Stimulated activated memory B cell treated with anti-CD40 and anti-IgM and Interleukin-4, amounts not matched to agents 10 μg/mL and 1 μg/mL and 100 μg/mL, for 72 hours (primary cell): ENCODE data around the gene XPNPEP1.
"Not testable (repeated sequence)": the region's sequence is repeated elsewhere in the genome, so short reads cannot be mapped to it uniquely, and the experiment has no call there.

Experiments
- ATAC-seq: fragments of 150-1000 bp; cut with Tn5 transposase; 2 replicates; pipeline ENCODE4 v1.10.0; 2021
- H3K27ac Mint-ChIP-seq: one replicate; pipeline ENCODE4 v1.8.0; 2022; ENCODE audit warnings: mild to moderate bottlenecking, mixed read lengths
- H3K27me3 Mint-ChIP-seq: one replicate; pipeline ENCODE4 v1.8.0; 2022; ENCODE audit warnings: mixed read lengths
- H3K36me3 Mint-ChIP-seq: one replicate; pipeline ENCODE4 v1.8.0; 2022; ENCODE audit warnings: mixed read lengths
- H3K4me1 Mint-ChIP-seq: one replicate; pipeline ENCODE4 v1.8.0; 2022; ENCODE audit warnings: mixed read lengths
- H3K4me3 Mint-ChIP-seq: one replicate; pipeline ENCODE4 v1.8.0; 2022; ENCODE audit warnings: mild to moderate bottlenecking, moderate library complexity, mixed read lengths
- H3K9me3 Mint-ChIP-seq: one replicate; pipeline ENCODE4 v1.8.0; 2022; ENCODE audit warnings: mixed read lengths

Gene XPNPEP1

DNA sequence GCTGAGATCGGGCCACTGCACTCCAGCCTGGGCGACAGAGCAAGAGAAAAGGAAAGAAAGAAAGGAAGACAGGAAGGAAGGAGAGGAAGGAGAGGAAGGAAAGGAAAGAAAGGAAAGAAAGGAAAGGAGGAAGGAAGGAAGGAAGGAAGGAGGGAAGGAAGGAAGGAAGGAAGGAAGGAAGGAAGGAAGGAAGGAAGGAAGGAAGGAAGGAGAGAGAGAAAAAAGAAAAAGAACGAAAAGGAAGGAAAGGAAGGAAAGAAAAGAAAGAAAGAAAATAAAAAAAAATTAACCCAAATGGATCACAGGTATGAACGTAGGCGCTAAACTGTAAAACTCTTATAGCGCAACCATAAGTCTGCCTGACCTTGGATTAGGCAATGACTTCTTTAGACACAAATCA lies 4.6 kb downstream of the XPNPEP1 start:
- ATAC-seq, H3K4me3 Mint-ChIP-seq, H3K27me3 Mint-ChIP-seq, H3K27ac Mint-ChIP-seq, H3K9me3 Mint-ChIP-seq: not testable (repeated sequence)
- peaks cover 28% of the 10 kb centered on the region for H3K36me3 Mint-ChIP-seq
- H3K4me1 Mint-ChIP-seq: peaks cover 80% of the 10 kb centered on the region

DNA sequence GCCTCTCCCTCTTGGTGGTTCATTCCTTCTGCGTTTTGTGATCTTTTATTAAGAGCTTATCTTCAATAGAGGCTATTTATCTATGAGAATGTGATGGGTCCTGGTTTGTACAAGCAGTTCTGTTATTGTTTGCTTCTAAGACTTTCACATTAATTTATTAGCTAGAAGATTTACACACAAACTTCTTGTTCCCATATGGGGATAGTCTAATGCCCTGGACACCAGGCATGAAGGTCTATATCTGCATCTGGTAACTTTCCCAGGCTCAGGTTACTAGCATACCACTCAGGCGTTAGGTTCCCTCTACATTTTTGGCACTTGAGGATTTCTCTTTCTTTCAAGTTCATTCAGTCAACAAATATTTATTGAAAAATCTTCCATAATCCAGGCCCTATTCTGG lies 7.7 kb downstream of the XPNPEP1 start:
- ATAC-seq: no peak
- Mint-ChIP-seq H3K4me3 (no peak overlapping the region), H3K4me1 (peaks cover 83% of the 10 kb centered on the region), H3K9me3 (peaks cover 8% of the 10 kb centered on the region), H3K27me3 (no peaks in the 10 kb centered on the region), H3K27ac (peak overlapping the region; percentile 7), H3K36me3 (peaks cover 52% of the 10 kb centered on the region)

DNA sequence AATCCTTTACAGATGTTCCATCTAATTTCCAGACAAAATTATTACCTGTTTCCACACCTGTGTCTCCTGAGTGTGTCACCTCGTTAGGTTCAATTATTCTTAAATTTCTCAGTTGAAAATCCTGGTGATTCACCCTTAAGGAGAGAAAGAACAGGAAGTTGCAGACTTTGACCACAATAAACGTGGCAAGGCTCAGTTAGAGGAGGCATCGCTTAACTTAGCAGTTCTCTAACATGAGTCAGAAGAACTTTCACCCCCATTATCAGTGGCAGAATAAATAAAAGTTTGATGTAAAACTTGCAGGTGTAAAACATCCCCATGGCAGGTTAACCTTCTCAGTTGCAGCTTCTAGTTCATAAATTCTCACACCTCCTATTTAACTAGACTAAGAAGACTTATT lies 8.3 kb downstream of the XPNPEP1 start:
- Mint-ChIP-seq H3K4me1 (peaks cover 81% of the 10 kb centered on the region), H3K27me3 (no peaks in the 10 kb centered on the region), H3K36me3 (peaks cover 55% of the 10 kb centered on the region), H3K9me3 (peaks cover 8% of the 10 kb centered on the region), H3K27ac (peak overlapping the region; percentile 7), H3K4me3 (no peak overlapping the region)
- no peak for ATAC-seq

DNA sequence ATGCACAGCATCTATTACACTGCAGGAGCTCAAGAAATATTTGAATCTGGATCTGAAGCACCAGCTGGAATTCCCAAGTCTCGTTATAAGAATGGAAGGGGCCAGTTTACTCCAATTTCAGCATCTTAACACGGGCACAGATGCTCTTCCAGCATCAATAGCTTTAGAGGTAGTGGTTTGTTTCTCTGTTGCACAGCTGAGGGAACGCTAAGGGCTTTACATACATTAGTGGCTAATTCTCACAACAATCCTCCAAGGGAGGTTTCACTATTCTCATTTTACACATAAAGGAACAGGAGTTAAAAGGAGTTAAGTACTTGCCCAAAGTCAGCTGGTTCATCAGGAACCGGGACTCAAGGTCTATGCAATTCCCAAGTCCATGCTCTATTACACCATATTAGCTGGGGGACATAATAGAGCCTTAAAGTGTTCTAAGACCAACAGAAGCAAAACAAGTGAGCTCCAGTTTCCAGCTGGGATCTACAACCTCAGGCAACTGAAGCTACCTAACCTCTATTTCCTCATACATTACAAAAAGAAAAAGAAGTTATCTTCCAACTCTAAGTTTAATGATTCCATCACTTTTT lies 9.9 kb downstream of the XPNPEP1 start:
- peaks cover 53% of the 10 kb centered on the region for H3K36me3 Mint-ChIP-seq
- H3K27me3 Mint-ChIP-seq: no peaks in the 10 kb centered on the region
- no peak for ATAC-seq
- peaks cover 72% of the 10 kb centered on the region for H3K4me1 Mint-ChIP-seq
- H3K4me3 Mint-ChIP-seq: no peak overlapping the region
- peaks cover 3% of the 10 kb centered on the region for H3K9me3 Mint-ChIP-seq
- H3K27ac Mint-ChIP-seq: no peak overlapping the region

DNA sequence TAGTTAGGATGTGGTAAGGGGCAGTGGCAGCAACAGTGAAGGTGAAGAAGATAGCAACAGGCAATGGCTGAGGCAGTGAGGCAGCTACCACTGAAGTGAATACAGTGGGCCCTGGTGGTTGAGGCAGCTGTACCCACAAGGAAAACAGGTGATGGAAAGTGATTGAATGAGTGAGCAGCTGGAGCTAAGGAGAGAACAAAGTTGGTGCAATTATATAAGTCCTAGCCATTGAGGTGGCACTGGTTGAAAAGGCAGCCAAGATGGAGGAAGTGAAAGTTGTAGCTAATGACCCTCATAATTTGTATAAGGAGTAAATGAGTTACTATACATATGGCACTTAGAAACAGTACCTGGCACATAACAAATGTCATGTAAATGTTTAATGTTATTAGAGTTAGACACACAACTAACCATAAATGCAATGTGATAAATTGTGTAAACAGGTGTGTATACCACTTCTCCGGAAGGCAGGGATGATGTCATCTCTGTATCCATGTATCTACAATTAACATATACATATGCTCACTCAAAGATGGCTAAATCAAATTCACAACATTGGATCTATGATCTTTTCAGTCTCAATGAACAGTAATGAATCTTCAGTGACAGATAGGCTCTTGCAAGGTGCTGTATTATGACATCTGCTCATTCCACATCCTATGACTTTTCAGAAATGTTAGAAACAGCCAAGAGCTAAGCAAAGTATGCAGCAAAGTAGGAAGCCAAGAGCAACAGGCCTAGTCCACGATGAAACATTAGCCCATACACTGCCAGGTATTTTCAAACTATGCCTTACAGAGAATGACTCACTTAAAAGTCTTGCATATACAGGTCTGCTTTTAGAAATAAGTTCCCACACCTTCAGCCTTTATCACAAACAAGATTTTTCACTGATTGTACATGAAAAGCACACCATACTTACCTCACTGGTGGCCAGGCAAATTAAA lies 10.7 kb downstream of the XPNPEP1 start:
- Mint-ChIP-seq H3K27ac (peak overlapping the region; percentile 50), H3K27me3 (no peaks in the 10 kb centered on the region), H3K9me3 (peaks cover 3% of the 10 kb centered on the region), H3K4me3 (peak overlapping the region; percentile 16), H3K4me1 (peaks cover 66% of the 10 kb centered on the region), H3K36me3 (peaks cover 54% of the 10 kb centered on the region)
- peak; percentile 92 for ATAC-seq

DNA sequence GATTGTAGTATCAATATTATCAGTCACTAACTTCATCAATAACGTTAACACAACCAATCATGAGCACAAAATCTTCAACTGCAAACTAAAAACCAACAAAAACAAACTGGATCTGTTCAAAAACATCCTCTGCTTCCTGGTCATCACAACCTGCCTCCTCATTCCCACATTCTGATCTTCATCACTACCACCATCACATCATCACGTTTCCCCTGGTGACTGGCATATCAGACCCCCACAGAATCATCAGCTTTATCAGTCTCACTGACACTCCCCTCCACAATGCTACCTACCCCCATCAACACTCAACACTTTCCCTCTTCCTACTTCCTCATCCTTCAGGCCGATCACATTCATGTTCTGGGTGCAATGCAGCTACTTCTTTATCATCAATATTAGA lies 11.4 kb downstream of the XPNPEP1 start:
- peaks cover 59% of the 10 kb centered on the region for H3K4me1 Mint-ChIP-seq
- H3K27ac Mint-ChIP-seq: peak overlapping the region; percentile 50
- H3K9me3 Mint-ChIP-seq: peaks cover 3% of the 10 kb centered on the region
- ATAC-seq: no peak
- H3K27me3 Mint-ChIP-seq: no peaks in the 10 kb centered on the region
- peaks cover 61% of the 10 kb centered on the region for H3K36me3 Mint-ChIP-seq
- H3K4me3 Mint-ChIP-seq: peak overlapping the region; percentile 16

DNA sequence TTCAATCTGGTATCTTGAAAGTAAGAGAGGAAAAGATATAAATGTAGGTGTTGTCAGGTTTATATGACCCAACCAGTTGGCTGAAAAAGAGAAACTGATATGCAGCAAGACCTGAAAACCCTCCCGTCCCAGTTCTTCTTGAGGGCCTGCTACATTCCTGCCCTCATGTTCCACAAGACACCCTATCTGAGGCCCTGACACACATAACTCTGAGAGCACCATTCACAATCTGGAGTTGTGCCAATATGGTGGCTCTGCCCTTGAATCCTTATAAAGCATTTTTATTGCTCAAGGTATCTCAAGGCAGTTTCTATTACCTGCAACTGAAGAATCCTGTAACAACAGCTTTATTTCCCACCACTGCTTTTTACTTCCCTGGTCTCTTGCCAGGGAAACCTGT lies 17.0 kb downstream of the XPNPEP1 start:
- no peak overlapping the region for H3K4me3 Mint-ChIP-seq
- no peaks in the 10 kb centered on the region for H3K9me3 Mint-ChIP-seq
- no peak overlapping the region for H3K27ac Mint-ChIP-seq
- H3K4me1 Mint-ChIP-seq: peaks cover 33% of the 10 kb centered on the region
- ATAC-seq: no peak
- H3K27me3 Mint-ChIP-seq: no peaks in the 10 kb centered on the region
- H3K36me3 Mint-ChIP-seq: peaks cover 68% of the 10 kb centered on the region

DNA sequence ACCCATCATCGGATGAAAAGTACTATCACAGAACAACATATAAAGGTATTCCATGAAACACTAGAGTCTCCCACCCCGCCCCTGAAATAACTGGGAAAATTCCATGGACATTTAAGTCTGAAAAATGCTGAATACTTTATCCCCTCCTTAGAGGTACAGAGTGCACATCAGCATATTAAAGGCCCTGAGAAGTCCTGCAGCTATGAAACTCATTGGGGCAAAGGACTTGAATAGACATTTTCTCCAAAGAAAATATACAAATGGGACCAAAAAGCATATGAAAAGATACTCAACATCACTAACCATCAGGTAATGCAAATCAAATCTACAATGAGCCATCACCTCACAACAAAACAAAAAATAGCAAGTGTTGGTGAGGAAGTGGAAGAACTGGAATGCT lies 18.9 kb downstream of the XPNPEP1 start:
- Mint-ChIP-seq H3K4me3 (no peak overlapping the region), H3K9me3 (no peaks in the 10 kb centered on the region), H3K4me1 (peaks cover 28% of the 10 kb centered on the region), H3K27ac (no peak overlapping the region), H3K27me3 (no peaks in the 10 kb centered on the region), H3K36me3 (peaks cover 68% of the 10 kb centered on the region)
- no peak for ATAC-seq

DNA sequence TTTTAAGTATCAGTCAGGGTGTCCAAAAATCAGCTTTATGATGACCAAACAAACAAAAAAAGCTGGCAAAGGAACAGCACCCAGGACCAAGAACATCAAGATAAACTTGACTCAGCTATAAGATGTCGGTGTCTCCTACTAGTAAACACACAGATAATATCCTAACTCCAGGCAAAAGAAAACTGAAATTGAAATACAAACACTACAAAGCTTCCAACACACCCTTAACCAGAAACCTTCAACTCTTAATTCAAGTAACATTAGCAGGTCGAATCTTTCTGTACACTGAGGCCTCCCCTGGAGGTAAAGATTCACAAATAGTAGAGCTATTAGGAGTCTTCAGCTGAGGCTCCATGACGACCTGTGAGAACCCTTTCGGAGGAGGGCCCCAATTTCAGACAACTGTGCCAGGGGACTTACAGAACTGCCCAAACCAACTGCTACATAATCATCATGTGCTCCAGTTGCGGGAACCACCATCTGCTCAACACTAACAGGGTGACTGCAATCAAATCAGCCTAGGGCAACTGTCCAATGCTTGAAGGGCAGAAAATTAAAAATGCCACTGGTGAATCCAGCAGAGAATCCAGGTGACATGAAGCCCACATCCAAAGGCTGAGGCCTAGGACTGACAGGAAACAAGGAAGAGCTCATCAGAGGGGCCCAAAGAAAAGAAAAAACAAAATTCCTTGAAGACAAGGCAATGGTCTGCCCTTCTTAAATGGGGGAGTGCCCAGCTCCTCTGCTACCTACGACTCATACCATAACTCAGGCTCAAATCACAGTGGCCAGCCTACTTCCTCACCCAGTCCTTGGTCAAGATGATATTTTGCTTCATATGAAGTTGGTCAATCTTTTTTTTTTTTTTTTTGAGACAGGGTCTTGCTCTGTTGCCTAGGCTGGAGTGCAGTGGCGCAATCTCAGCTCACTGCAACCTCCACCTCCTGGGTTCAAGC lies 20.0 kb downstream of the XPNPEP1 start:
- H3K36me3 Mint-ChIP-seq: peaks cover 80% of the 10 kb centered on the region
- peaks cover 28% of the 10 kb centered on the region for H3K4me1 Mint-ChIP-seq
- H3K27ac Mint-ChIP-seq: no peak overlapping the region
- H3K9me3 Mint-ChIP-seq: no peaks in the 10 kb centered on the region
- H3K27me3 Mint-ChIP-seq: no peaks in the 10 kb centered on the region
- no peak overlapping the region for H3K4me3 Mint-ChIP-seq
- ATAC-seq: no peak

DNA sequence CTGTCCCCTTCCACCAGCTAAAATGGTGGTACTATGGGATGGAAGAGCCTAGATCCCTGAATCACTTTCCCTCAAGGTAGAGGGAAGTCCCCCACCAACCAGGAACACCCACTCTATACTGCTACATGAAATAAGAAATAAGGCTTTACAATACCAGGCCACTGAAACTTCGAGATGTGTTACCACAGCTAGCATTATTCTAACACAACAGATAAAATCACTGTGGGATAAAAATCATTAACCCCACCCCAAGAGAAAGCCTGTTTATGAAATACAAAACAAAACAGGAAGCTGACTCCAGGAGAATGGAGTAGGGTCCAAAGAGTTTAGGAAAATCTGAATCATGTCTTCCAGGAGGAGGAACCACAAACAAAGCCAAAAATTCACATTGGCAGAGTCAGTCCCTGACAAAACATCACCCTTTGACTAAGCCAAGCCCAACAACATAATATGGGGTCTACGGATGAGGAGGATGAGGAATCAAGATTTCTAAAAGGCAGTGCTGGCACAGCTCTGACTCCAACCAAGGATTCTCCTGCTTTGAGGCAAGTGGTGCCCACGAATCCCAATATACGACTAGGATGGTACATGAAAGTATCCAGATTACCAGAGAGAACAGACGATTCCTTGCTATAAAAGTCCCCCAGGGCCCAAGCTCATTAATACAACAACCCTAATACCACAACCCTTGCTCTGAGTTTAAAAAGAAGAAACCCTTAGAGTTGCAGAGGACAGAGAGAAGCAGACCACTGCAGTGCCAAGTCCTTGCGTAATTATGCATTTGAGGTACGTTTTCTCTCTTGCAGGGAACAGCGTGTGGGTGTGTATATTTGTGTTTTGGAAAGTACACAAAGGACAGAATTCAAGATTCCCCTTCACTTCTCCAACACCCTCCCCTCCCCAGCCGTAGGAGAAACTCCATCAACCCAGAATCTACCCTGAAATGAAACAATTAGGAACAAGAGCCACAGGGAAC lies 23.7 kb downstream of the XPNPEP1 start:
- ATAC-seq: no peak
- H3K4me3 Mint-ChIP-seq: no peak overlapping the region
- H3K4me1 Mint-ChIP-seq: peaks cover 49% of the 10 kb centered on the region
- H3K27ac Mint-ChIP-seq: no peak overlapping the region
- H3K27me3 Mint-ChIP-seq: no peaks in the 10 kb centered on the region
- peaks cover 75% of the 10 kb centered on the region for H3K36me3 Mint-ChIP-seq
- no peaks in the 10 kb centered on the region for H3K9me3 Mint-ChIP-seq

DNA sequence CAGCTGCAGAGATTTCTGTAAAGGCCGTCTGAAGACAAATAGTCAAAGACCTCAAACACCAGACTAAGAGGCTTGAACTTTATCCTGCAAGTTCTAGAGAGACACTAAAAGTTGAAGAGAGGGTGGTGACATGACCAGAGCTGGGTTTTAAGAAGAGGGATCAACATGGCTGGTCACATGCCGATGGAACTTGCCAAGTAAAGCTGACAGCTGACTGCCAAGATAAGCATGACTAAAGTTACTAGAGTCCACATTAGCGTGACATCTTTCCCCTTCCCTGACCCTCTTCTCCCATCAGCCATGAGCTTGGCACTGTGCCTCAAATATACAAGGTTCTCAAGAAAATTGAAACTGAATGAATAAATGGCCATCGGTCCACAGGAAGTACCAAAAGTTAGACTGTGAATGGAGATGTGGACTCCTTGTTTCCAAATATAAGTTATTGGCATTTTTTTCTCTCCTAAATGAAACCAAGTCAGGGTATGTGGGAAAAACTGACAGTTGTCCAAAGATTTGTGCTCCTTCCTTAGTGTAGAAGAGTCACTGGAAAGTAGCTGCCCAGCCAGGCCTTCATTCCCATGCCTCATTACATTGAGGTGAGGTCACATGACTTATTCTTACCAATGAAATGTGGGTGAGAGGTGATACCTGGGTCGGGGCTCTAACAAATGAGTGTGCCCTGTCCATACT lies 24.5 kb downstream of the XPNPEP1 start:
- H3K4me3 Mint-ChIP-seq: no peak overlapping the region
- H3K4me1 Mint-ChIP-seq: peaks cover 43% of the 10 kb centered on the region
- H3K27me3 Mint-ChIP-seq: no peaks in the 10 kb centered on the region
- H3K9me3 Mint-ChIP-seq: no peaks in the 10 kb centered on the region
- H3K27ac Mint-ChIP-seq: no peak overlapping the region
- H3K36me3 Mint-ChIP-seq: peaks cover 67% of the 10 kb centered on the region
- ATAC-seq: no peak

DNA sequence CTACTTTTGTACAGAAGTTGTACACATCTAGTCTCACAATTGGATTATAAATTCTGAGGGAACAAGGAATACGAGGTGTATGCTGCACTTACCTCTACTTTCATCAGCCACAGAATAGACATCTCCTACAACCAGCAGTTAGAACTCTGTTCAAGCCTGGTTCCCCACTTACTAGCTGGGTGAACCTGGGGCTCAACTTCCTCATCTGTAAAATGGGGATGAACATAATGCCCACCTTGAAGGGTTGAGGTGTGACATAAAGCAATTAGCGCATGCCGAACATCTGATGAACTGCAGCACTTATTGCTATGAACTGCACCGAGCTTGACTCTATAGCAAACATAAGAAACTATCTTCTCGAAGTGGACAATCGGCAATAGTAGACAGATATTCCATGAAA lies 25.3 kb downstream of the XPNPEP1 start:
- peaks cover 44% of the 10 kb centered on the region for H3K4me1 Mint-ChIP-seq
- no peak overlapping the region for H3K4me3 Mint-ChIP-seq
- H3K27me3 Mint-ChIP-seq: no peaks in the 10 kb centered on the region
- no peaks in the 10 kb centered on the region for H3K9me3 Mint-ChIP-seq
- ATAC-seq: no peak
- no peak overlapping the region for H3K27ac Mint-ChIP-seq
- H3K36me3 Mint-ChIP-seq: peaks cover 69% of the 10 kb centered on the region

DNA sequence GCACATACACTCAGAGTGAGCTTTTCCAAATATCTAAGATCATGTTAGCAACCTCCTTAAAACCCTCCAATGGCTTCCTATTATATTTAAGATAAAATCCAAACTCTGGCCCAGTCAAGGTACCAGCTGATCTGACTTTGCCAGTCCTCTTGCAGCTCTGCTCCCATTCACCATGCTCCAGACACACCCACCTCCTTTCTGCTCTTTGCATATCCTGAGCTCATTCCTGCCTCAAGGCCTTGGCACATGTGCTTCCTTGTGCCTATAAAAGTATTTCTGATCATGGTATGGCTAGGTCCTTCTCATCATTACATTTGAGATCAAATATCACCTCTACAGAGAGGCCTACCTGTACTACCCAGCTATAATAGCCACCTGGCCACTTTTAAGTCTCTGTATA lies 27.5 kb downstream of the XPNPEP1 start:
- ATAC-seq: no peak
- no peaks in the 10 kb centered on the region for H3K9me3 Mint-ChIP-seq
- H3K36me3 Mint-ChIP-seq: peaks cover 60% of the 10 kb centered on the region
- H3K4me1 Mint-ChIP-seq: peaks cover 36% of the 10 kb centered on the region
- no peak overlapping the region for H3K4me3 Mint-ChIP-seq
- no peaks in the 10 kb centered on the region for H3K27me3 Mint-ChIP-seq
- H3K27ac Mint-ChIP-seq: no peak overlapping the region
